ENCODE measurements around the gene NHLRC3. TPM values are rescaled to one million over a fixed set of nuclear protein-coding genes. Genes with fewer than 3 reads are reported as not detected.
"Not testable (repeated sequence)": the region's sequence is repeated elsewhere in the genome, so short reads cannot be mapped to it uniquely, and the experiment has no call there.

NHLRC3 gene, protein sequence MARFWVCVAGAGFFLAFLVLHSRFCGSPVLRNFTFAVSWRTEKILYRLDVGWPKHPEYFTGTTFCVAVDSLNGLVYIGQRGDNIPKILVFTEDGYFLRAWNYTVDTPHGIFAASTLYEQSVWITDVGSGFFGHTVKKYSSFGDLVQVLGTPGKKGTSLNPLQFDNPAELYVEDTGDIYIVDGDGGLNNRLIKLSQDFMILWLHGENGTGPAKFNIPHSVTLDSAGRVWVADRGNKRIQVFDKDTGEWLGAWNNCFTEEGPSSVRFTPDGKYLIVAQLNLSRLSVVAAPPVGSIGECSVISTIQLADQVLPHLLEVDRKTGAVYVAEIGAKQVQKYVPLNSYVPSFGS
- total RNA-seq: 10 to 100 TPM; 13.8 to 59.0 (median 26.6) TPM

DNA sequence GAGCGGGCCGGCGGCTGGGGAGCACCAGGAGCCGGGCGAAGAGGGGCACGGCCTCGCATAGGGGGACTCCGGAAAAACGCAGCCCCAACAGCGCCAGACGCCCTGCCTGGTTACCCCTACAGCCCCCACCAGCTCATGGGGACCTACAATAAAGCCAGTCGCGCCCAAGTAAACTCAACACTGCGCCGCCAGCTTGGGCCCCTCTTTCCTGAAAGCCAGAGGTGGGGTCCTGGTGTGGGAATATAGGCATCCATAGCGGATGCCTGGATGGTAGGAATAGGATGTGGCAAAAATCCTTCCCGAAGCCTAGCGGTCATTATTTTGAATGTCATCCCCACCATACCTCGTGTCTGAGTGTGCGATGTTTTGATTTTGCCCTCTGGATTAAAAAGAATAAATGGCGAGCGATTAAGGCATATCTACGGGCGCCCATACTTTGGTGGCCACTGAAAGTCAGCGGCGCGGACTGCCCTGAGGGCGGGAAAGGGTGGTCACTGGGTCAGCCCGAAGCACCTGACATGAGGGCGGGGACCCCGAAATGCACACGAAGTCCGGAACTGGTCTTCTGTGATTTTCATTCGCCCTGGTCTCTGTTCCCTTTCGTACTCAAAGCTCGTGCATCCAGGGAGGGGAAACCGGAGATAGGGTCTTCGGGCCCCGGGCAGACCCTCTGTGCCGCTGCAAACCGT, at the start of gene NHLRC3, which contains the start of gene PROSER1:
TSS of gene NHLRC3 (plus strand) at position 577 of the 689 bp plus-strand sequence. CDS start 184 bp downstream, outside the sequence.
TSS of gene PROSER1 (minus strand) at position 210 of the 689 bp plus-strand sequence. CDS start 847 bp downstream, outside the sequence.
- no peaks in the 10 kb centered on the region for H3K4me1 ChIP-seq
- H3K4me3 ChIP-seq: peak within 1 kb of the TSS; percentile 92 to 98
- H3K9me3 ChIP-seq: no peaks in the 10 kb centered on the region
- H3K27ac ChIP-seq: peak within 1 kb of the TSS; percentile 84 to 90
- intact Hi-C loops (cut with DNase I; ENCODE audit: low total_unique reads): no loop called here
- no peaks in the 10 kb centered on the region for H3K36me3 ChIP-seq
- no peaks in the 10 kb centered on the region for H3K27me3 ChIP-seq
- DNase-seq: peak; percentile 93 to 95
- TF ChIP-seq POLR2A (IDR thresholded peaks at IDR 0.05) (peak in 1 of 2 donors; percentile 39), CTCF (IDR thresholded peaks at IDR 0.05) (no peak)

DNA sequence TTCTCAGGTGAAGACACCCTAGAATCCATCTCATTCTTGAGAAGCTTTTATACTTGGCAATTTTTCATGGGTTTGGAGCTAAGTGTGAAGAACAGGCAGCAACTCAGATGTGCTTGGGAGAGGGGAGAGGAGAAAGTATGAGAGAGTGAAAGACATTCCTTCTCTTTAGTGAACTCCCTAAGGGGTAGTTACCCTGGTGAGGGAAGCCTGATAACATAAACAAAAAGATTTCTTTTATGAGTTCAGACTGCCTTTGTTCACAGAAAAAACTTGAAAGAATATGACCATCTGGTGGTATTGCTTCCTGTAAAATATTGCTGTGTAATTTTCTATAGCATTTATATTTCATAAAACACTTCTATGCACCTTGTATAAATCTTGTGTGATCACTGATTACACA, 47.6 kb upstream of the NHLRC3 start, which contains the start of gene STOML3:
TSS of gene STOML3 (minus strand) at position 139 of the 400 bp plus-strand sequence. CDS start at position 29, 110 bp downstream.
- Histone ChIP-seq H3K4me3 (no peak within 1 kb of the TSS), H3K4me1 (no peaks in the 10 kb centered on the region), H3K9me3 (no peaks in the 10 kb centered on the region), H3K27ac (no peak within 1 kb of the TSS), H3K27me3 (no peaks in the 10 kb centered on the region), H3K36me3 (no peaks in the 10 kb centered on the region)
- DNase-seq: no peak
- intact Hi-C loops (cut with DNase I; ENCODE audit: low total_unique reads): no loop called here
- no peak for TF ChIP-seq POLR2A (IDR thresholded peaks at IDR 0.05)

DNA sequence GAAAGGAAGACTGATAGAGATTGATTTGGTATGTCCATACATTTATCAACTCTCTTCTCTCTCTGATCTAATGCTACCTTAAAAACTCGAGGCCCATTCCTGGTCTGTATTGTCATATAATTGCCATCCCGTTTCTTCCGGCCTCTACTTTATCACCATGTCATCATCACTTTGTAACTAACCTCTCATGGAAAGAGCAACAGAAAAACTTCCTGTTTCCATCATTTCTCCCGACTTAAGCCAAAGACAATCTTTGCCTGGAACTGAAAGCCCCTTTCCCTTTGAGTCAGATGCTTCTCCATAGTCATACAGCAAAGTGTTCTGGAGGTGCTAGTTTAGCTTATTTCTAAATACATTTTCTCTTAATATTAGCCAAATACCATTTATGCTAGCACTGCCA, 44.9 kb upstream of the NHLRC3 start:
- TF ChIP-seq CTCF (IDR thresholded peaks at IDR 0.05) (no peak), POLR2A (IDR thresholded peaks at IDR 0.05) (no peak)
- intact Hi-C loops (cut with DNase I; ENCODE audit: low total_unique reads): no loop called here
- Histone ChIP-seq H3K36me3 (no peaks in the 10 kb centered on the region), H3K27ac (no peak overlapping the region), H3K4me3 (no peak overlapping the region), H3K27me3 (no peaks in the 10 kb centered on the region), H3K4me1 (no peaks in the 10 kb centered on the region), H3K9me3 (no peaks in the 10 kb centered on the region)
- no peak for DNase-seq

GRCh38 chr13:38998739-38999138, 39.5 kb upstream of the NHLRC3 start:
- no peaks in the 10 kb centered on the region for H3K36me3 ChIP-seq
- H3K4me3 ChIP-seq: no peak overlapping the region
- no peaks in the 10 kb centered on the region for H3K27me3 ChIP-seq
- intact Hi-C loops (cut with DNase I; ENCODE audit: low total_unique reads): no loop called here
- no peak for DNase-seq
- H3K4me1 ChIP-seq: no peaks in the 10 kb centered on the region
- H3K9me3 ChIP-seq: no peaks in the 10 kb centered on the region
- TF ChIP-seq POLR2A (IDR thresholded peaks at IDR 0.05) (no peak), CTCF (IDR thresholded peaks at IDR 0.05) (no peak)
- H3K27ac ChIP-seq: no peak overlapping the region

DNA sequence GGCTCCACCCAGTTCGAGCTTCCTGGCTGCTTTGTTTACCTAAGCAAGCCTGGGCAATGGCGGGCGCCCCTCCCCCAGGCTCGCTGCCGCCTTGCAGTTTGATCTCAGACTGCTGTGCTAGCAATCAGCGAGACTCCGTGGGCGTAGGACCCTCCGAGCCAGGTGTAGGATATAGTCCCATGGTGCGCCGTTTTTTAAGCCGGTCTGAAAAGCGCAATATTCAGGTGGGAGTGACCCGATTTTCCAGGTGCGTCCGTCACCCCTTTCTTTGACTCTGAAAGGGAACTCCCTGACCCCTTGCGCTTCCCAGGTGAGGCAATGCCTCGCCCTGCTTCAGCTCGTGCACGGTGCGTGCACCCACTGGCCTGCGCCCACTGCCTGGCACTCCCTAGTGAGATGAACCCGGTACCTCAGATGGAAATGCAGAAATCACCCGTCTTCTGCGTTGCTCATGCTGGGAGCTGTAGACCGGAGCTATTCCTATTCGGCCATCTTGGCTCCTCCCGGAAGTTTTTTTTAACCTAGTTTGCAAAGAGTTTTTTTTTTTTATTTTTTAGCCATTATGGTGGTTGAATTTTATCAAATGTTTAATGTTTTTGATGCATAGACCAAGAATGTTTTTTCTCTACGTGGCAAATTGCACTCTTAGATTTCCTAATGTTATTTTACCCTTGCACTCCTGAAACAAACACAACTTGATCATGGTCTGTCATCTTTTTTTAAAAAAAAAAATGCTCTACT, 31.7 kb upstream of the NHLRC3 start:
- H3K4me3 ChIP-seq; H3K4me1 ChIP-seq; H3K27me3 ChIP-seq; H3K27ac ChIP-seq; intact Hi-C loops (cut with DNase I; ENCODE audit: low total_unique reads); H3K9me3 ChIP-seq; DNase-seq; H3K36me3 ChIP-seq: not testable (repeated sequence)
